HG03196 (cell line): ENCODE measurements around the gene PAM.

Source experiments
- ATAC-seq: cut with Tn5 transposase; IDR thresholded peaks from one replicate; pipeline ENCODE4 v1.9.1; 2021; ENCODE audit not compliant: unreplicated experiment

The PAM gene

GRCh38 chr5:102754767-102755431 lies at the start of gene PAM:
PAM (plus strand) TSS chr5:102755305; CDS start chr5:102866196, 110,891 bp downstream.
- peak; percentile 84 for ATAC-seq

DNA sequence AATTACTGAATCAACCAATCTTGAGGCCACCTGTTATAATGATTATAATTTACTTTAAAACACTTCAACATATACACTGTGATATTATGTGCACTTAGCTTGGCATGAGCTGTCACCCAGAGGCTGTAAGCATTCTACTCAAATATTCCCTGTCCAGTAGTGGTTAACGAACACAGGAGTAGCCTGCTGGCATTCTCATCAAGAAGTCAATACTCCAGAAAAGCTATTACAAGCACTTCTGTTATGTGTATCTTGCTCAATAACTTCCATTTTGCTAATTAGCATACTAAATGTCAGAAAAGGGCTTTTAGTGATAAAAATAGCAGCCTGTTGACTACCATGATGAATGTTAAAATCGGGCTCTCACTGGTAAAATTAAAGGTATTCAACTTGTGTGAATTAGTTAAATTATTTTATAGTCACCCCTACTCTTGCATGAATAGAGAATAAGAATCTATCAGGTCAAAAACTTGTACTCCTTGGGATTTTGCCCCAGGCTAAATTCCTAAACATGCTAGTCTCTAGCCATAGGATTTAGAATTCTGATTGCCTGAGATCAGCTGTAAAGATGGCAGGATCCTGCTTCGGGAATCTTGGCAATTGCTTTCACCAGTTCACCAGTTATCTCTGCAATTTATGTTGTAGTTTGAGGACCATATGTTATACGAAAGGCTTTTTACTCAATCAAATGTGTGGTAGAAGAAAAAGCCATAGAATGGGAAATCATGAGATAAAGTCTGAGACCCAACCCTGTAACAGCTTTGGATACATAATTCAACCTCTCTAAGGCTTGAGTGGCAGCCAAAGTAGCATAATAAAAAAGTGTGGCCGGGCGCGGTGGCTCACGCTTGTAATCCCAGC lies 43.4 kb upstream of the PAM start:
- no peak for ATAC-seq

GRCh38 chr5:102713278-102713677 lies 41.8 kb upstream of the PAM start:
- ATAC-seq = no peak

- no peak for ATAC-seq
Measured at GRCh38 chr5:102713682-102714231, 41.3 kb upstream of the PAM start.

DNA sequence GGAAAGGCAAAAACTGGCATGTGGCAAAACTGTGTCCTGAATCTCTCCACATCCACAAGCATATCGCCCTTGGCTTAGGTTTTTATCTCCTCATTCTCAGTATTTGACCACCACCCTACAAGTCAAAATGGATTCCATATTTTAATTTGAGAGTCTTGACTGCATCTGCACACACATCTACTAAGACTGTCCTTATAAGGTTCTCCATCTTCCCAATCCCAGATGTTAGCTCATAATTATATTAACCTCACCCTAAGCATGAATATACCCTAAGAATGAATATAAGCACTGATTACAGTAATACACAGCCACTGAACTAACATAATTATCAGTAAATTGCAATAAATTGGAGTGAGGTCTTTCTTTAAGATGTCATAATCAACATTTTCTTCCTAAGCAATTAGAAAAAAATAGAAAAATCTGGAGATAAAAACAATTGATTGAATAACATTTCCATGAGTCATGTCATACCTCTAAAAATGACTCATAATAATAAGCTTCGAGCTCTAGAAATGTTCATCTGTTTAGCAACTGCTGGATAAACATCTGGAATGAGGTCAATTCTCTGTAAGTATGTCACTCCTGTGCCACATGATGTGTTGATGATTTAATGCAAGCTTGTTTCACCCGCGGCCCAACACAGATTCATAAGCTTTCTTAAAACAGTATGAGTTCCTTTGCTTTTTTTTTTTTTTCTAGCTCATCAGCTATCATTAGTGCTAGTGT lies 39.9 kb upstream of the PAM start:
- ATAC-seq = no peak

DNA sequence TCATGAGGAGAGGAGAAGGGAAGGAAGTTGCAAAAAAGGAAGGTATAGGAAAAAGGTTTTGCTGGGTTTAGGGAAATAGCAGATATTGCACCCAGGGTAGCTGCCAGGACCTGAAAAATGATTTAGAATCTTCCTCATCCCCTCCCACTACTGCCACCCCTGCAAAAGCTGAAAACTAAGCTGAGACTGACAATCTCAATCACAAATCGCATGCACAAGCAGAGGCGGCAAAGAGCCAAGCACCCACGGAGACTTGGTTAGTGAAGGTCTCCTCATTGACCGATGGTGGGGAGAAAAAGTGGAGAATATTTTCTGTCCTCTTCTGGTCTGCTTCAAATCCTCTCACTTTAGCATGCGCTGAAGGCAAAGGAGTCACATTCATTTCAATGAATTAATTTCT lies 39.1 kb upstream of the PAM start:
- ATAC-seq = no peak

DNA sequence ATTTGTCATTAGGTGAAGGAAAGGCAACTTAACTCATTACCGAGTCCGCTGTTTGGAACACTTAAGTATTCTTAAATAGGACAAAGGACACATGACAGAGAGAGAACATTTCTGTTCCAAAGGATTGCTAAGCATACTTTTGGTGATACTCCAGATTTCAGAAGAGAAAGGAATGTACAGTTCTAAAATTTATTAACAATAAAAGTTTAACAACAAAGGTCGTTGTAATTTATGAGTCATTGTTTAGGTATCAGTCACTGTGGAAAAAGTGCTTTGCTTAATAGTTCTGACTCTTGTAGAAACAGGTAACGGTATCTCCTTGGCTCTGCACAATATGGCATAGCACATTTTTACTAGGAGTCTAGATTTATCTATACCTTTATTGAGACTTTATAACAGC lies 36.3 kb upstream of the PAM start:
- no peak for ATAC-seq

DNA sequence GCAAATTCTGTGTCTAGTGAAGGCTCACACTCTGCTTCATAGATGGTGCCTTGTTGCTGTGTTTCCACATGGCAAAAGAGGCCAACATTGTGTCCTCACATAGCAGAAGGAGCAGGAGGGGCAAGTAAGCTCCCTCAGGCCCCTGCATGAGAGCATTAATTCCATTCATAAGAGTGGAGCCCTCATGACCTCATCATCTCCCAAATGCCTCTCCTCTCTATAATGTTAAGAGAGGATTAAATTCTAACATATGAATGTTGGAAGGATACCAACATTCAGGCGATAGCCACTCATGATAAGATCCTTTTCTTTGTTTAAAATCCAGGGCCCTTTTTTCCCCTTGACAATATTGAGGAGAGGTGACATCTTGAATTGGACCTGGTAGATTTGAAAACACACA lies 35.2 kb upstream of the PAM start:
- ATAC-seq = no peak

DNA sequence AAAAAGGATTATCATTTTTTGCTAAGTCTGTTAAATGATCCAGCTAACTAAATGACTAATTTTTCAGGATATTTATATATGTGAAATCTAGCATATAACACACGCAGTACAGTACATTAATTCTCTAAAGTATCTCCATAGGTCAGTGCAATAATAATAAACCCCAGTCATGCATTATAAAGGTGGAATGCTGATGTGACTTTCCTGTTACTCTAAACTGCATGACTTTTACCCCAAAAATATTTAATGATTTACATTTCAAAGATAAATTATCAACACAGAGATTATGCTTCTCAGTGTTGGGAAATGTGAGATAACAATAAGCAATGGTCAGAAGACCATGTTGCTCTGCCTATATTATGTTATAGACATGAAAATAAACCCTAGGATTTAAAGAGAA lies 34.1 kb upstream of the PAM start:
- no peak for ATAC-seq

DNA sequence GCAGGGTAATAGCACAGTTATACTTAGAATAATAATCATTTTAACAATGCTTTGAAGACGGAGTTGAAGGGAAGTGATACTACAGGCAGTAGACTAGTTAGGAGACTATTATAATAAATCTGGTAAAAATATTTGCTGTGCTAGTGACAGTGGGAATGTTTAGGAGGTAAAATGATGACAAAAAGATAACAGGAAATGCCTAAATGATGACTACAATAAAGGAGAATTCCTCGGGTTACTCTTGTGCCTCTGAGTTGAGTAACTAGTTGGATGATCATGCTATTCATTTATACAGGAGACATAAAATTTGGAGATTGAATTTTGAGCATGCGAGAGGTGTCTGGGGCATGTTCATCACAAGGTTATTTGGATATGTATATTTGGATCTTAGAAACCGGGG lies 32.2 kb upstream of the PAM start:
- no peak for ATAC-seq

DNA sequence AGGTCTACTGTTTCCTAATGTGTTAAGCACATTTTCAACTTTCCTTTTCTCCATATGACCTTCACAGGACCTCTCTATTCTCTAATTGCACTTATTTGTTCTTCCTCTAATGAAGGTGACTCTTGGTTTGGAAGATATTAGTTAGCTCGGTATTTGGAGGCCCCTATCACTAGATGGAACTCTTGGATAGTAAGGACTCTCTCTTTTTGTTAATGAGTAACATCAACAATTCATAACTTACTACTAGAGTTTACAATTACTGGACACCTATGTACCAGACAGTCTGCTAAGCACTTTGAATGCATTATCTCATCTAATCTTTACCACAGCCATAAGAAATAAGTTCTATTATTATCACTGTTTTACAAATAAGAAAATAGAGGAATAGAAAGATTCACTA lies 23.4 kb upstream of the PAM start:
- ATAC-seq = no peak

GRCh38 chr5:102733534-102733933 lies 21.6 kb upstream of the PAM start:
- no peak for ATAC-seq

GRCh38 chr5:102737161-102737560 lies 17.9 kb upstream of the PAM start:
- no peak for ATAC-seq

- no peak for ATAC-seq
Measured at GRCh38 chr5:102737805-102738469, 17.2 kb upstream of the PAM start.

- ATAC-seq = no peak
Measured at GRCh38 chr5:102740515-102740914, 14.6 kb upstream of the PAM start.

- no peak for ATAC-seq
Measured at GRCh38 chr5:102742215-102742614, 12.9 kb upstream of the PAM start.

DNA sequence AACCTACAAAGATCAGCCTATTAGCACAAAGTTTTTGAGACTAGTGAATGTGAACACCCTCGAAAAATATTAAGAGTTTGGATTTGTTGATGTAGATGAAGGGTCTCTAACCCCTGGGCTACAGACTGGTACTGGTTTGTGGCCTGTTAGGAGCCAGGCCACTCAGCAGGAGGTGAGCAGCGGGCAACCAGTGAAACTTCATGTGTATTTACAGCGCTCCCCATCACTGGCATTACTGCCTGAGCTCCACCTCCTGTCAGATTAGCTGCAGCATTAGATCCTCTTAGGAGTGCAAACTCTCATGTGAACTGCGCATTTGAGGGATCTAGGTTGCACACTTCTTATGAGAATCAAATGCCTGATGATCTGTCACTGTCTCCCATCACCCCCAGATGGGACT lies 11.2 kb upstream of the PAM start:
- no peak for ATAC-seq

- ATAC-seq = no peak
Measured at GRCh38 chr5:102747386-102748166, 7.5 kb upstream of the PAM start.

DNA sequence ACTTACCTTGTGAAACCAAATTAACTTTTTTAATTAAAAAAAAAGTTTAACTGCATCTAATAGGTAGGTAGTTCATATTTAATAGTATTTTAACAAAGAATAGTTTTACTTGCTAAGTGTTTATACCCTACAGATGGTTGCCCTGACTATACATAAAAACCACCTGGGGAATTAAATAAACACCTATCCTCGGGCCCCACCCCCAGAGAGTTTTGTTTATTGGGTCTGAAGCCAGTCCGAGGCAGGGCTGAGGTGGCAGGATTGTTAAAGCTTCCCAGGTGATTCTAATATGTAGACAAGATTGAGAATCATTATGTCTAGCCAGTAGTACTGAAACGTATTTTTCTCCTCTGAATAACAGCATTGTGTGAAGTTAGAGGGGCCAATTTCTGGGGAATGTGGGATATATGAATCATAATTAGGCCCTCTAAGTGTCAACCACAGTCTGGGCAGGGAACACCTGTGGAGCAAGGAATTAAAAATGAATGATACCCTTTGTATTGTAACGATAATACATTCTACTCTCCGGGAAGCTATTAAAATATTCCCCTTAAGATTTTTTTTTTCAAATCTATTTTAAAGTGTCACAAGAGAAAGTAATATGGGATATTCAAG lies 5.6 kb upstream of the PAM start:
- no peak for ATAC-seq
